Measurements from ENCODE around the gene PNPLA2.
A peak's percentile ranks its signal among the peaks of the same experiment; 100 is the strongest.

Gene PNPLA2

DNA sequence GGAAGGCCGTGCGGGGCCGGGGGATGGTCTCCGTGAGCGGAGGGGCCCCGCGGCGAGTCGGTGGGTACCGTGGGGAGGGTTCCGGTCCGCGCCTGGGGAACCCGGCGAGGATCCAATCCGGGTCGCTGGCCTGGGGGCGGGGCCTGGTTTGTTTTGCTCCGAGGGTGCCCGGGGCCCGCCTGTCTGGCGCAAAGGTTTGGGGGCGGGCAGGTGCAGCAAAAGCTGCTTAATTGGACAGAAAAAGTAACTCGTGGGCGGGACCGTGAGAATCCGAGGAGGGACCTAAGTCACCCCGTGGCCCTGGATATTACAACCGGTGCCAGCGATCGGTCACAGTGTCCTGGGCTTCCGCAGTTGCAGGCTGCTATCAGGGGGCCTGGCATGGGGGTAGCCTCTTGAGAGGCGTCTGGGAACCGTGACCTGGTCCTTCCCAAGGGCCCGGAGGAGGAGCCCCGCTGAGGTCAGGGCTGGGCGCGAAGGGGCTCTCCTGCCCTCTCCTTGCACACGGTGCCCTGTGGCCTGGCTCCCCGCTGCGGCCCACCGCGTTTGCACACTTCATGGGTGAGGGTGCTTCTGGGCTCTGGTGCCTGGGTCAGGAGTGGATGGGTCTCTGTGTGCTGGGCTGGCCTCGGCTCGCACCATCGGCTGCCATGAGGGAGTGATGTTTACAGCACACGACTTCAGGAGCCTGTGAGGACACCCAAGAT, 1.4 kb downstream of the PNPLA2 start:
- Histone ChIP-seq H3K36me3 (no peaks in the 10 kb centered on the region), H3K9me3 (no peaks in the 10 kb centered on the region), H3K4me3 (ENCODE audit: low read depth, low read length) (peak overlapping the region; percentile 53), H3K4me1 (no peaks in the 10 kb centered on the region), H3K27me3 (no peaks in the 10 kb centered on the region)
- TF ChIP-seq, protein P1, sequence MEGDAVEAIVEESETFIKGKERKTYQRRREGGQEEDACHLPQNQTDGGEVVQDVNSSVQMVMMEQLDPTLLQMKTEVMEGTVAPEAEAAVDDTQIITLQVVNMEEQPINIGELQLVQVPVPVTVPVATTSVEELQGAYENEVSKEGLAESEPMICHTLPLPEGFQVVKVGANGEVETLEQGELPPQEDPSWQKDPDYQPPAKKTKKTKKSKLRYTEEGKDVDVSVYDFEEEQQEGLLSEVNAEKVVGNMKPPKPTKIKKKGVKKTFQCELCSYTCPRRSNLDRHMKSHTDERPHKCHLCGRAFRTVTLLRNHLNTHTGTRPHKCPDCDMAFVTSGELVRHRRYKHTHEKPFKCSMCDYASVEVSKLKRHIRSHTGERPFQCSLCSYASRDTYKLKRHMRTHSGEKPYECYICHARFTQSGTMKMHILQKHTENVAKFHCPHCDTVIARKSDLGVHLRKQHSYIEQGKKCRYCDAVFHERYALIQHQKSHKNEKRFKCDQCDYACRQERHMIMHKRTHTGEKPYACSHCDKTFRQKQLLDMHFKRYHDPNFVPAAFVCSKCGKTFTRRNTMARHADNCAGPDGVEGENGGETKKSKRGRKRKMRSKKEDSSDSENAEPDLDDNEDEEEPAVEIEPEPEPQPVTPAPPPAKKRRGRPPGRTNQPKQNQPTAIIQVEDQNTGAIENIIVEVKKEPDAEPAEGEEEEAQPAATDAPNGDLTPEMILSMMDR (IDR thresholded peaks at IDR 0.05; ENCODE audit: low read depth, low read length), result no peak
- peak; percentile 61 for DNase-seq

DNA sequence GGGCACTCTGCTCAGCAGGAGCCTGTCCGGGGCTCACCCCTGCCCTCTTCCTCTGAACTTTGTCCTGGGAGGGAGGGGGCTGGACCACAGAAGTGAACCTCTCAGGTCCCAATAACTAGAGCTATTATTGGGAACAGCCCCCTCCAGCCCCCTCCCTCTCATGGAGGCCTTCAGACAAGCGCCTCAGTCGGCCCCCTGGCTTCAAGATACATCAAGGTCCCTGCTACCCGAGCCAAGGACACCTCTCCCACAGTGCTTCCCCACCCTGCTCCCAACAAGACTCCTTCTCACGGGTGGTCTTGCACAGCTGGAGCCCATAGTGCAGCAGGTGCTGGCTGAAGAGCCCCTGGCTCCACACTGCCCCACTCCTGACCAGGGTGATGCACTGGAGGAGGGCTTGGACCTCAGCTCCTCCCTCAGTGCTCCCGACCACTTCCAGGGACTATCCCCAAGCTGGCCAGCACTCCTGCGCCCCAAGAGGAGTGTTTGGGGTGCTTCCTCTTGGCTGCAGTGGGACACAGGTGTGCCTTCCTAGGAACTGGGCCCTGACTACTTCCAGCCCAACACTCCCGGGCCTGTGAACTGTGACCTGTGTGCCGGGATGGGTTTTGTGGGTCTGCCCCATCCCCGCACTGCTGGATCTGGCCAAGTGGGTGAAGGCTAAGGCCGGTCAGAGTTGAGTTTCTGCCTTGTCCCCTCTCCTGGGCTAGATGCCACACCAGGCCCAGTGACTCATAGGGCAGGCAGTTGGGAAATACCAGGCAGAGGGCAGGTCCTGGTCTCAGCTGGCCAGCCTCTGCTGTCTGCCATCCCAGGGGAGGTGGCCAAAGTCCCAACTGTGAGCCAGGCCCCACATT, 2.2 kb downstream of the PNPLA2 start:
- TF ChIP-seq, protein P1 (IDR thresholded peaks at IDR 0.05; ENCODE audit: low read depth, low read length), result no peak
- no peaks in the 10 kb centered on the region for H3K36me3 ChIP-seq
- no peaks in the 10 kb centered on the region for H3K4me1 ChIP-seq
- H3K9me3 ChIP-seq, result no peaks in the 10 kb centered on the region
- no peak overlapping the region; the same call in 1 of the 2 replicates for H3K4me3 ChIP-seq (ENCODE audit: low read depth, low read length)
- DNase-seq, result no peak
- no peaks in the 10 kb centered on the region for H3K27me3 ChIP-seq

DNA sequence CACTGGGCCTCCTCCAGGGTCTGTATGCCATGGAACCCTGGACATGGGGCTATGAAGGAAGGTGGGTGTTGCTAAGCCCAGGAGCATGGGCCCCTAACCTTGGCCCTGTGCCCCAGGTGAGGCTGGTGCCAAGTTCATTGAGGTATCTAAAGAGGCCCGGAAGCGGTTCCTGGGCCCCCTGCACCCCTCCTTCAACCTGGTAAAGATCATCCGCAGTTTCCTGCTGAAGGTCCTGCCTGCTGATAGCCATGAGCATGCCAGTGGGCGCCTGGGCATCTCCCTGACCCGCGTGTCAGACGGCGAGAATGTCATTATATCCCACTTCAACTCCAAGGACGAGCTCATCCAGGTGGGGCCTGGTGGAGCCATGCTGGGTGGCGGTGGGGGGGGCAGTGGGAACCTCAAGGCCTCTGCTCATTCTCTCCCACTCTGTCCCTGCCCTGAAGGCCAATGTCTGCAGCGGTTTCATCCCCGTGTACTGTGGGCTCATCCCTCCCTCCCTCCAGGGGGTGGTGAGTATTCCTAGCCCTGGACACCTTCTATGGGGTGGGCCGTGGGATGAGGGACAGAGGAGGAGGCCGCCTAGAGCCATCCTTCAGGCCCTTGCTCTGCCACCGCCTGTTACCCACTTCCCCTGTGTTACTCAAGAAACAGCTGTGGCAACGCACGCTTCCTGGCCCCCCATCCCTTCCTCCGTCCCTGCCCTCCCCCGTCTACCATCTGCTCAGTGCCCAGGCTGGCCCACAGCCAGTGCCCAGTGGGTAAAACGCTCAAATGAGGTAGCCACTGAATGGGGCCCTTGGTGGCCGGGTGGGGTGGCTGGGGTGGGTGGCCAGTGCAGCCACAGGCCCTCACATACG, 3.0 kb downstream of the PNPLA2 start:
- Histone ChIP-seq H3K4me1 (no peaks in the 10 kb centered on the region), H3K9me3 (no peaks in the 10 kb centered on the region), H3K27me3 (peaks cover 5% of the 10 kb centered on the region), H3K36me3 (no peaks in the 10 kb centered on the region), H3K4me3 (ENCODE audit: low read depth, low read length) (no peak overlapping the region)
- no peak for DNase-seq
- TF ChIP-seq, protein P1 (IDR thresholded peaks at IDR 0.05; ENCODE audit: low read depth, low read length), result no peak

DNA sequence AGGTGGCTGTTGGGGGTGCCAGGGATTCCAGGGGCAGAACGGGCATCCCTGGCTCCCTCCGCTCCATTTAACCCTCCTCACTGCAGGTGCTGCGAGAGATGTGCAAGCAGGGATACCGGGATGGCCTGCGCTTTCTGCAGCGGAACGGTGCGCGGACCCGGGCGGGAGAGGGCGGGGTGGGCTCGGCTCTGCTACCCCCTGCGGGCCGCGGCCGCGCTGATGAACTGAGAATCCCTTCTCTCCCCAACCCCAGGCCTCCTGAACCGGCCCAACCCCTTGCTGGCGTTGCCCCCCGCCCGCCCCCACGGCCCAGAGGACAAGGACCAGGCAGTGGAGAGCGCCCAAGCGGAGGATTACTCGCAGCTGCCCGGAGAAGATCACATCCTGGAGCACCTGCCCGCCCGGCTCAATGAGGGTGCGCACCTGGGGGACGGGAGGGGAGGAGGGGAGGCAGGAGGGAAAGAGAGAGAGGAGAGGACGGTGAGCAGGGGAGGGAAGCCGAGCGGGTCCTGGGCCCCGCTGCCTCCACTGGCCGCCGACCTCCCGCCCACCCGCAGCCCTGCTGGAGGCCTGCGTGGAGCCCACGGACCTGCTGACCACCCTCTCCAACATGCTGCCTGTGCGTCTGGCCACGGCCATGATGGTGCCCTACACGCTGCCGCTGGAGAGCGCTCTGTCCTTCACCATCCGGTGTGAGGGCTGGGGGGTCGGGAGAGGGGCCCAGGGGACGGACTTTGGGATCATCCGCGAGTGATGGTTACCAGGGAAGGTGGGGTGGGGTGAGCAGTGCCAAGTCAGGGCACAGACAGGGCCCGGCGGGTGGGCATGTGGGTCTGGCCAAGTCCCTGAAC, 5.0 kb downstream of the PNPLA2 start:
- no peaks in the 10 kb centered on the region for H3K36me3 ChIP-seq
- H3K4me3 ChIP-seq (ENCODE audit: low read depth, low read length), result no peak overlapping the region
- H3K4me1 ChIP-seq, result no peaks in the 10 kb centered on the region
- peaks cover 15% of the 10 kb centered on the region for H3K27me3 ChIP-seq
- H3K9me3 ChIP-seq, result no peaks in the 10 kb centered on the region
- TF ChIP-seq, protein P1 (IDR thresholded peaks at IDR 0.05; ENCODE audit: low read depth, low read length), result no peak
- no peak for DNase-seq

DNA sequence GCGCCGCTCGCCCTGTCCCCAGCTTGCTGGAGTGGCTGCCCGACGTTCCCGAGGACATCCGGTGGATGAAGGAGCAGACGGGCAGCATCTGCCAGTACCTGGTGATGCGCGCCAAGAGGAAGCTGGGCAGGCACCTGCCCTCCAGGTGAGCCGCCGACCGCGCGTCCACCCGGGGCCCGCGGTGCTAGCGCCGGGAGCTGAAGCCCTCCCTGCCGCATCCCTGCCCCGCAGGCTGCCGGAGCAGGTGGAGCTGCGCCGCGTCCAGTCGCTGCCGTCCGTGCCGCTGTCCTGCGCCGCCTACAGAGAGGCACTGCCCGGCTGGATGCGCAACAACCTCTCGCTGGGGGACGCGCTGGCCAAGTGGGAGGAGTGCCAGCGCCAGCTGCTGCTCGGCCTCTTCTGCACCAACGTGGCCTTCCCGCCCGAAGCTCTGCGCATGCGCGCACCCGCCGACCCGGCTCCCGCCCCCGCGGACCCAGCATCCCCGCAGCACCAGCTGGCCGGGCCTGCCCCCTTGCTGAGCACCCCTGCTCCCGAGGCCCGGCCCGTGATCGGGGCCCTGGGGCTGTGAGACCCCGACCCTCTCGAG, 5.7 kb downstream of the PNPLA2 start:
- H3K27me3 ChIP-seq, result peaks cover 21% of the 10 kb centered on the region
- no peak for DNase-seq
- no peaks in the 10 kb centered on the region for H3K36me3 ChIP-seq
- TF ChIP-seq, protein P1 (IDR thresholded peaks at IDR 0.05; ENCODE audit: low read depth, low read length), result no peak
- H3K4me1 ChIP-seq, result no peaks in the 10 kb centered on the region
- no peak overlapping the region for H3K4me3 ChIP-seq (ENCODE audit: low read depth, low read length)
- no peaks in the 10 kb centered on the region for H3K9me3 ChIP-seq
